IPS-11a (cell line): Measurements from ENCODE around the gene LOXL1.
"Not testable (repeated sequence)": the region's sequence is repeated elsewhere in the genome, so short reads cannot be mapped to it uniquely, and the experiment has no call there.

Source experiments
- H3K4me3 ChIP-seq: one replicate; pipeline ENCODE4 v1.5.1; 2013; ENCODE audit warnings: low read depth, low read length, control low read depth

LOXL1 gene

GRCh38 chr15:73951601-73952000 is 25.3 kb downstream of the LOXL1 start:
- H3K4me3 ChIP-seq, result no peak overlapping the region

GRCh38 chr15:73952171-73952912 is 26.1 kb downstream of the LOXL1 start:
- H3K4me3 ChIP-seq, result no peak overlapping the region

- H3K4me3 ChIP-seq, result no peak overlapping the region
Measured at GRCh38 chr15:73952913-73953750, 26.9 kb downstream of the LOXL1 start.

- no peak overlapping the region for H3K4me3 ChIP-seq
Measured at GRCh38 chr15:73954188-73955145, 28.2 kb downstream of the LOXL1 start.

- no peak overlapping the region for H3K4me3 ChIP-seq
Measured at GRCh38 chr15:73955326-73955725, 29.1 kb downstream of the LOXL1 start.

GRCh38 chr15:73955861-73956742 is 29.8 kb downstream of the LOXL1 start:
- no peak overlapping the region for H3K4me3 ChIP-seq

DNA sequence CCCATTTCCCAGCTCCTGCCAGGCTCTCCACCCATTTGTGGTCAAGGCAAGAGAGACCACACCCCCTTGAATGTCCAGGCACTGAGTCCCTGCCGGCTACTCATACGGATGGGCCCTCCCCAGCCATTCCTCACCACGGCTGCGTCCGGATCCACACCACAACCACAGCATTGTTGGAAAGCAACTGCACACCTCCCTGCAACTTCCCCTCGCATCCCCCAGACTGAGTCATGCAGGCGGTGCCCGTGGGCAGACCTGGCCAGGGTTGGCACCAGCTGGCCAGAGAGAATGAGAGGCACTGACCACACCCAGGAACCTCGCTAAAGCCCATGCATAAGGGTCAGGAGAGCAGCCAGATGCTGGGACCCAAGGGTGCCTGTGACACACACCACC is 30.5 kb downstream of the LOXL1 start:
- no peak overlapping the region for H3K4me3 ChIP-seq

DNA sequence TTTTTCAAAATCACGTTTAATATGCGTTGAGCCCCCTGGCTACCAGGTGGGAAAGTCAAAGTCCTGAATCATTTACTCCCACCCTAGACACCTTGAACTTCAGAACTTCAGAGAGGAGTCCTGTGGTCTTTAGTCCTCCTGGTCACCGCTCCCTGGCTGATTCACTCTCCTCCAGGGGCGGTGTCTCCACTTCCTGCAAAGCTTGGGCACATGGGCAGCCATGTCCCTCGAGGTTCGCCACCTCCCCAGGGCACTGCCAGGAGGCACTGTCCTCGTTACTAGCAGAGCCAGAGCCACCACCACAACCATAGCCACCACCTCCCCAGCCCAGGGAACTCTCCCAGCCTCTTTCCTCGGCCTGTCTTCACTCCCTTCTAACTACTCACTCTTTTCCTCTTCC is 31.0 kb downstream of the LOXL1 start:
- no peak overlapping the region for H3K4me3 ChIP-seq

DNA sequence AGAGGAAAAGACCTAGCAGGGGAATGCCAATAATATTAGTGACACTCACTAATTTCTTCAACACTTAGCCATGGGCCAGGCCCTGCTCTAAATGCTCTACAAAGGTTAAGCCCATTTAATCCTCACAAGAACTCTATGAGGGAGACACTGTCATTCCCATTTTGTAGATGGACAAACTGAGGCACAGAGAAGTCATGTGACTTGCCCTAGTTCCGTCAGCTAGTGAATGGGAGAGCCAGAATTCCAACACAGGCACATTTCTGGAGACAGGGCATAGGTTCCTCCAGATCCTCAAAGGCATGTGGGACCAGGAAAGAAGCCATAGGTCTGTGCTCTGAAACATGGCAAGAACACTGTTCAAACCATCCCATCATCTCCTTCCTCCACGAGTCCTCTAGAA is 31.5 kb downstream of the LOXL1 start:
- H3K4me3 ChIP-seq, result no peak overlapping the region

DNA sequence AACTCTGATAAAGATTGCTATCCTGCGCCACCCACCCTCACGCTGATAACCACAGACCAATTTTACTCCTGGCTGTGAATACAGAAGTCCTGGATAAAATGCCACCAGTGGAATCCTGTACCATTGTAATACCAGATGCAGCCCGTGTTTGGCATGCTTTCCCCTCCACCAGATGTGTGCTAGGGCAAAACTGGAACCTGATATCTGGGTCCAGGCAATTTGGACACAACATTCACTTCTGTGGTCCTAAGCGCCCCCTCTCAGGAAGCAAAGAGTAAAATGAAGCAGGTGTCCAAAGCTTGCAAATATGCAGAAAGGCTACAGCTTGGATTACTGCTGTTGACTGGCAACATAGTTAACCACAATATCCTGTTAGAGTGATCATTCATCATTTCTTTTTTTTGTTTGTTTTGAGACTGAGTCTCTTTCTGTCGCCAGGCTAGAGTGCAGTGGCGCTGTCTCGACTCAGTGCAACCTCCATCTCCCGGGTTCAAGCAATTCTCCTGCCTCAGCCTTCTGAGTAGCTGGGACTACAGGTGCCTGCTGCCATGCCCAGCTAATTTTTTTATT is 32.8 kb downstream of the LOXL1 start:
- no peak overlapping the region for H3K4me3 ChIP-seq

- no peak overlapping the region for H3K4me3 ChIP-seq
Measured at GRCh38 chr15:73959801-73960200, 33.5 kb downstream of the LOXL1 start.

DNA sequence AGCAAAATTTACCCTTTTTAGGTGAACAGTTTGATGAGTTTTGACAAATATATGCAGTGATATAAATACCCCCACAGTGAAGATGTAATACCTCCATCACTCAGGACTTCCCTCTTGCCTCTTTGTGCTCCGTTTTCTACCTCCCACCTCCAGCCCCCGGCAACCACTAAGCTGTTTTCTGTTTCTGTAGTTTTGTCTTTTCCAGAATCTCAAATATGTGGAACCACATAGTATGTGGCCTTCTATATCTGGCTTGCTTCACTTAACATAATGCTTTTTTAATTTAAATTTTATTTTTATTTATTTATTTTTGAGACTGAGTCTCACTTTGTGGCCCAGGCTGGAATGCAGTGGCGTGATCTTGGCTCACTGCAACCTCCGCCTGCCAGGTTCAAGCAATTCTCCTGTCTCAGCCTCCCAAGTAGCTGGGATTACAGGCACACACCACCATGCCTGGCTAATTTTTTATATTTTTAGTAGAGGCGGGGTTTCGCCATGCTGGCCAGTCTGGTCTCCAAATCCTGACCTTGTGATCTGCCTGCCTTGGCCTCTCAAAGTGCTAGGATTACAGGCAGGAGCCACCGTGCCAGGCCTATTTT is 34.3 kb downstream of the LOXL1 start:
- not testable (repeated sequence) for H3K4me3 ChIP-seq

DNA sequence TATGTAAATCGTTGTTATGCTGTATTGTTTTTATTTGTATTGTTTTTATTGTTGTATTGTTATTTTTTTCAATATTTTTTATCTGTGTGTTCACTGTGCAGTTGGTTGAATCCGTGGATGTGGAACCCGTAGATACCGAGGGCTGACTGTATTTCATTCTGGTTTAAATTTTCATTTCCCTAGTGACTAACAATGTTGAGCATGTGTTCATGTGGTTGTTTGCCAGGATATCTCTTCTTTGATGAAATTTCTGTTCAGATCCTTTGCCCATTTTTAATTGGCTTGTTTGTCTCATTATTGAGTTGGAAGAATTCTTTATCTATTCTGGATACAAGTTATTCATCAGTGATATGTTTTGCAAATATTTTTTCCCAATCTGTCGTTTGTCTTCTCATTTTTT is 36.2 kb downstream of the LOXL1 start:
- H3K4me3 ChIP-seq, result no peak overlapping the region

GRCh38 chr15:73964736-73965093 is 38.5 kb downstream of the LOXL1 start:
- H3K4me3 ChIP-seq, result no peak overlapping the region

GRCh38 chr15:73965094-73965757 is 39.0 kb downstream of the LOXL1 start:
- no peak overlapping the region for H3K4me3 ChIP-seq

DNA sequence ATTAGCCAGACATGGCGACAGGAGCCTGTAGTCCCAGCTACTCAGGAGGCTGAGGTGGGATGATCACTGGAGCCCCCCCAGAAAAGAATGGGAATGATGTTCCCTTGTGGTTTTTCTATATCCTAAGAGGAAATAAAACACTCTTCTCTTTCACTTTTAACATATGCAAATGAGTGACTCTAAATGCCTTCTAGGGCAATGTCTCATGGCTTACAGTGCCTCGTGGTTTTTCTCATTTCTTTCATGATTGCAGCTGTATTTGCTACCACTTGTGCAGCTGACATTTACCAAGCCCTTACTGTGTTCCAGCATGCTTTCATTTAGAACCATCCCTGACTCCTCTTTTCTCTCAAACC is 39.5 kb downstream of the LOXL1 start:
- H3K4me3 ChIP-seq, result no peak overlapping the region

- H3K4me3 ChIP-seq, result no peak overlapping the region
Measured at GRCh38 chr15:73968461-73968860, 42.2 kb downstream of the LOXL1 start.

- no peak overlapping the region for H3K4me3 ChIP-seq
Measured at GRCh38 chr15:73969151-73969759, 43.0 kb downstream of the LOXL1 start.
